Measurements from ENCODE around the gene ELF3.
"Not testable (repeated sequence)": the region's sequence is repeated elsewhere in the genome, so short reads cannot be mapped to it uniquely, and the experiment has no call there.

The ELF3 gene

GRCh38 chr1:202034683-202035462, 24.5 kb downstream of the ELF3 start:
- DNase-seq (ENCODE audit: low spot score), result no peak

GRCh38 chr1:202036595-202037387, 26.4 kb downstream of the ELF3 start:
- DNase-seq (ENCODE audit: low spot score), result no peak

GRCh38 chr1:202037706-202038296, 27.4 kb downstream of the ELF3 start:
- DNase-seq (ENCODE audit: low spot score), result no peak

GRCh38 chr1:202038688-202039346, 28.4 kb downstream of the ELF3 start:
- no peak for DNase-seq (ENCODE audit: low spot score)

GRCh38 chr1:202045705-202046104, 35.3 kb downstream of the ELF3 start:
- no peak for DNase-seq (ENCODE audit: low spot score)

GRCh38 chr1:202046227-202046626, 35.8 kb downstream of the ELF3 start:
- DNase-seq (ENCODE audit: low spot score), result no peak

- no peak for DNase-seq (ENCODE audit: low spot score)
Measured at GRCh38 chr1:202046748-202047708, 36.6 kb downstream of the ELF3 start.

- no peak for DNase-seq (ENCODE audit: low spot score)
Measured at GRCh38 chr1:202047977-202048376, 37.6 kb downstream of the ELF3 start.

GRCh38 chr1:202049129-202049528, 38.7 kb downstream of the ELF3 start:
- no peak for DNase-seq (ENCODE audit: low spot score)

GRCh38 chr1:202054094-202054493, 43.7 kb downstream of the ELF3 start:
- no peak for DNase-seq (ENCODE audit: low spot score)

- DNase-seq (ENCODE audit: low spot score), result not testable (repeated sequence)
Measured at GRCh38 chr1:202054673-202055072, 44.3 kb downstream of the ELF3 start.

GRCh38 chr1:202056644-202057334, 46.4 kb downstream of the ELF3 start:
- DNase-seq (ENCODE audit: low spot score), result no peak

GRCh38 chr1:202057335-202057704, 46.9 kb downstream of the ELF3 start:
- DNase-seq (ENCODE audit: low spot score), result not testable (repeated sequence)

GRCh38 chr1:202058001-202058908, 47.9 kb downstream of the ELF3 start:
- no peak for DNase-seq (ENCODE audit: low spot score)

GRCh38 chr1:202061055-202061454, 50.7 kb downstream of the ELF3 start:
- no peak for DNase-seq (ENCODE audit: low spot score)

- not testable (repeated sequence) for DNase-seq (ENCODE audit: low spot score)
Measured at GRCh38 chr1:202061787-202062186, 51.4 kb downstream of the ELF3 start.

- DNase-seq (ENCODE audit: low spot score), result not testable (repeated sequence)
Measured at GRCh38 chr1:202062636-202063035, 52.2 kb downstream of the ELF3 start.

- no peak for DNase-seq (ENCODE audit: low spot score)
Measured at GRCh38 chr1:202063093-202063492, 52.7 kb downstream of the ELF3 start.

- not testable (repeated sequence) for DNase-seq (ENCODE audit: low spot score)
Measured at GRCh38 chr1:202064889-202065312, 54.5 kb downstream of the ELF3 start.

Measured in COLO829 (cell line).